PC-9 (cell line): ENCODE measurements around the gene ITPKB.

ENCODE experiments used
- CTCF ChIP-seq: fragments of 200-600 bp; sonication (generic); conservative IDR thresholded peaks from 2 replicates; pipeline ENCODE4 v1.6.1; 2017; ENCODE audit warnings: mixed run types, antibody characterized with exemption, mild to moderate bottlenecking, moderate library complexity
- EZH2 ChIP-seq: fragments of 200-600 bp; sonication (generic); IDR thresholded peaks from 2 replicates; pipeline ENCODE4 v1.8.0; 2017; ENCODE audit warnings: antibody characterized with exemption, low read depth

- TF ChIP-seq CTCF: no peak
- no peak for TF ChIP-seq EZH2
Observed at GRCh38 chr1:226722901-226723656, 16.0 kb downstream of the ITPKB start.
